MM.1S (cell line): ENCODE results near the gene ADGRD1.

Experiments used
- DNase-seq: peaks from one replicate; pipeline ENCODE4 v3.0.0-alpha.2; 2015
- H2AFZ ChIP-seq: fragments of 300-600 bp; sonication (generic); 2 replicates; pipeline ENCODE4 v1.6.0; 2016; ENCODE audit warnings: antibody characterized with exemption, low read length
- H3F3A ChIP-seq: fragments of 300-600 bp; sonication (generic); 2 replicates; pipeline ENCODE4 v1.6.1; 2016; ENCODE audit warnings: mild to moderate bottlenecking, antibody characterized with exemption, low read length, moderate library complexity, mixed read lengths; ENCODE audit not compliant: insufficient read depth
- H3K27ac ChIP-seq: fragments of 300-600 bp; sonication (generic); 2 replicates; pipeline ENCODE4 v1.5.1; 2016; ENCODE audit warnings: mild to moderate bottlenecking, low read length
- H3K27me3 ChIP-seq: fragments of 300-600 bp; sonication (generic); replicated peaks from 2 replicates; pipeline ENCODE4 v1.6.0; 2016; ENCODE audit warnings: low read length; ENCODE audit not compliant: insufficient read depth
- H3K36me3 ChIP-seq: fragments of 300-600 bp; sonication (generic); replicated peaks from 2 replicates; pipeline ENCODE4 v1.6.1; 2016; ENCODE audit warnings: mild to moderate bottlenecking, low read length, mixed read lengths; ENCODE audit not compliant: insufficient read depth
- H3K4me1 ChIP-seq: fragments of 300-600 bp; sonication (generic); 2 replicates; pipeline ENCODE4 v1.6.1; 2016; ENCODE audit warnings: low read length, mixed read lengths
- H3K4me2 ChIP-seq: fragments of 300-600 bp; sonication (generic); 2 replicates; pipeline ENCODE4 v1.6.0; 2016; ENCODE audit warnings: low read depth, low read length
- H3K4me3 ChIP-seq: fragments of 300-600 bp; sonication (generic); 2 replicates; pipeline ENCODE4 v1.5.1; 2016; ENCODE audit warnings: low read length, mixed read lengths
- H3K79me2 ChIP-seq: fragments of 300-600 bp; sonication (generic); 2 replicates; pipeline ENCODE4 v1.6.1; 2016; ENCODE audit warnings: mixed run types, low read length, mixed read lengths
- H3K9ac ChIP-seq: fragments of 300-600 bp; sonication (generic); 2 replicates; pipeline ENCODE4 v1.6.1; 2016; ENCODE audit warnings: low read length, mixed read lengths
- H3K9me2 ChIP-seq: fragments of 300-600 bp; sonication (generic); replicated peaks from 2 replicates; pipeline ENCODE4 v1.6.1; 2016; ENCODE audit warnings: mild to moderate bottlenecking, low read length, mixed read lengths; ENCODE audit not compliant: insufficient read depth
- H3K9me3 ChIP-seq: fragments of 300-600 bp; sonication (generic); replicated peaks from 2 replicates; pipeline ENCODE4 v1.6.1; 2016; ENCODE audit warnings: mild to moderate bottlenecking, low read length, mixed read lengths; ENCODE audit not compliant: insufficient read depth
- H4K20me1 ChIP-seq: fragments of 300-600 bp; sonication (generic); 2 replicates; pipeline ENCODE4 v1.6.1; 2016; ENCODE audit warnings: mild to moderate bottlenecking, low read length, moderate library complexity, mixed read lengths; ENCODE audit not compliant: insufficient read depth
- EZH2 ChIP-seq: fragments of 300-600 bp; sonication (generic); optimal IDR thresholded peaks from 2 replicates; pipeline ENCODE3; 2017; ENCODE audit warnings: low read depth, mild to moderate bottlenecking, antibody characterized with exemption, low read length, mixed read lengths
- EZH2phosphoT487 ChIP-seq: fragments of 300-600 bp; sonication (generic); IDR thresholded peaks from 2 replicates; pipeline ENCODE4 v1.6.1; 2018; ENCODE audit warnings: antibody characterized with exemption, low read length
- TF ChIP-seq, protein P1 (sequence below): fragments of 300-600 bp; sonication (generic); IDR thresholded peaks from 2 replicates; pipeline ENCODE4 v1.5.1; 2016; ENCODE audit warnings: antibody characterized with exemption, low read length, mixed read lengths

The ADGRD1 gene

DNA sequence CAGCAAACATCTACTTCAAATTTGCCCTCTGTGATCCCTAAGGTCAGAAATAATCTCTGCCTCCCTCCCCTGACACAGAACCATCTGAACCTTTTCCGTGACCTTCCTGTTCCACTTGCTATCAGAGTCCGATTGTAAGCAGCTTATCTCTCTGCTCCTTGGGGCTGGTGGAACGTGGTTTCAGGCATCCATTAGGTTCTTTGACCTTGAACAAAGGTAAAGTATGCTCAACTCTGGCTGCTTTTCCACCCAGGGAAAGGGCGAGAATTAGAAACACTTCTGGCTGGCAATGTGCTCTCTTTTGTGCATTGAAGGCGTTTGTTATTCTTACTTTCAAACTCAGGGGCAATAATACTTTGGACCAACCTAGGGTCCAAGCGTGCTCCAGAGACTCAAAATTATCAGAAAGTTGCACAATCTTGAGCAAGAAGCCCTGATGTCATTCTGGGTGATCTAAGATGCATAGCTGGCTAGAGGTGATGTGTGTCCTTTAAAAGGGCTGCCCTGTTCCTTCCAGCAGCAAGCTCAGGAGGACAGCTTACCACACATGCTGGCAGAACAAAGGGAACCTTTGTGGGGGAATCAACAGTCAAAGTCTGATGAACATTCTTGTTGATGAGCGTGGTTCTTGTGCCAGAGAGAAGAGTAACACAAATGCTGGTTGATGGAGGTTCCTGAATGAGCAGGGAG lies 29.8 kb downstream of the ADGRD1 start:
- Histone ChIP-seq H3K36me3 (no peaks in the 10 kb centered on the region), H3K4me1 (no peaks in the 10 kb centered on the region), H3K9me2 (no peaks in the 10 kb centered on the region), H3K79me2 (no peaks in the 10 kb centered on the region), H3K4me2 (no peak overlapping the region), H2AFZ (no peak overlapping the region), H3K9me3 (no peaks in the 10 kb centered on the region), H3K27ac (no peak overlapping the region), H3K9ac (no peak overlapping the region), H4K20me1 (no peaks in the 10 kb centered on the region), H3F3A (no peaks in the 10 kb centered on the region), H3K27me3 (peaks cover 7% of the 10 kb centered on the region; the same call in 1 of the 2 replicates), H3K4me3 (no peak overlapping the region)
- DNase-seq = no peak
- TF ChIP-seq, protein P1, sequence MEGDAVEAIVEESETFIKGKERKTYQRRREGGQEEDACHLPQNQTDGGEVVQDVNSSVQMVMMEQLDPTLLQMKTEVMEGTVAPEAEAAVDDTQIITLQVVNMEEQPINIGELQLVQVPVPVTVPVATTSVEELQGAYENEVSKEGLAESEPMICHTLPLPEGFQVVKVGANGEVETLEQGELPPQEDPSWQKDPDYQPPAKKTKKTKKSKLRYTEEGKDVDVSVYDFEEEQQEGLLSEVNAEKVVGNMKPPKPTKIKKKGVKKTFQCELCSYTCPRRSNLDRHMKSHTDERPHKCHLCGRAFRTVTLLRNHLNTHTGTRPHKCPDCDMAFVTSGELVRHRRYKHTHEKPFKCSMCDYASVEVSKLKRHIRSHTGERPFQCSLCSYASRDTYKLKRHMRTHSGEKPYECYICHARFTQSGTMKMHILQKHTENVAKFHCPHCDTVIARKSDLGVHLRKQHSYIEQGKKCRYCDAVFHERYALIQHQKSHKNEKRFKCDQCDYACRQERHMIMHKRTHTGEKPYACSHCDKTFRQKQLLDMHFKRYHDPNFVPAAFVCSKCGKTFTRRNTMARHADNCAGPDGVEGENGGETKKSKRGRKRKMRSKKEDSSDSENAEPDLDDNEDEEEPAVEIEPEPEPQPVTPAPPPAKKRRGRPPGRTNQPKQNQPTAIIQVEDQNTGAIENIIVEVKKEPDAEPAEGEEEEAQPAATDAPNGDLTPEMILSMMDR = no peak
- TF ChIP-seq EZH2phosphoT487 (no peak), EZH2 (no peak)

DNA sequence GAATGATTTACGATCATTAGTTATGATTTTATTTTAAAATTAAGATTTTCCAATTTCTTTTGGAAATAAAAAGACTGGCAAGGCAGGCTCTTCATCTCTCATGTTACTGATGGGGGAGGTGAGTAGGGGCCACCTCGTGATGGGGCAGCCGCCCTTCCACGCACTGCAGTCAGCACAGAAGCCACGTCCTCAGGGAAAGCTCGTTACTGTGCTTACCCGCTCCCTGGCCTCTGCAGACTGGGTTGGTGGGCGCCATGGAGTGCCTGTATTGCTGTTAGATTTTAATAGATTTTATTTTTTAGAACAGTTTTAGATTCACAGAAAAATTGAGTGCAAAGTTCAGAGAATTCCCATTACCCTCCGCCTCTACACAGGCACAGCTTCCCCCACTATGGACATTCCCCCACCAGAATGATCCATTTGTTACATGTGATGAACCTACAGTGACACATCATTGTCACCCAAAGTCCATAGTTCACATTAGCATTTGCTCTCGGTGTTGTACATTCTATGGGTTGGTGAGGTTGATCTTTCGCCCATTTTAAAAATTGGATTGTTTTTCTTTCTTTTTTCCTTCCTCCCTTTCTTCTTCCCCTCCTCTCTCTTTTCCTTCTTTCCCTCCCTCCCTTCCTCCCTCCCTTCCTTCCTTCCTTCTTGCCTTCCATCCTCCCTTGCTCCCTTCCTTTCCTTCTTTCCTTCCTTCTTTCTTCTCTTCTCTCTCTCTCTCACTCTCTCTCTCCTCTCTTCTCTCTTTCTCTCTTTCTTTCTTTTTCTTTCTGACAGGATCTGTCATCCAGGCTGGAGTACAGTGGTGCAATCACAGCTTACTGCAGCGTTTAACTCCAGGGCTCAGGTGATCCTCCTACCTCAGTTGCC lies 30.7 kb downstream of the ADGRD1 start:
- no peak for TF ChIP-seq EZH2
- no peak overlapping the region for H3K27ac ChIP-seq
- H2AFZ ChIP-seq = no peak overlapping the region
- peaks cover 7% of the 10 kb centered on the region; the same call in 1 of the 2 replicates for H3K27me3 ChIP-seq
- H3K9me2 ChIP-seq = no peaks in the 10 kb centered on the region
- H3K36me3 ChIP-seq = no peaks in the 10 kb centered on the region
- no peaks in the 10 kb centered on the region for H4K20me1 ChIP-seq
- H3K4me1 ChIP-seq = no peaks in the 10 kb centered on the region
- no peak overlapping the region for H3K9ac ChIP-seq
- H3K9me3 ChIP-seq = no peaks in the 10 kb centered on the region
- no peaks in the 10 kb centered on the region for H3F3A ChIP-seq
- no peak overlapping the region for H3K4me2 ChIP-seq
- no peak overlapping the region for H3K4me3 ChIP-seq
- no peaks in the 10 kb centered on the region for H3K79me2 ChIP-seq
- DNase-seq = no peak

DNA sequence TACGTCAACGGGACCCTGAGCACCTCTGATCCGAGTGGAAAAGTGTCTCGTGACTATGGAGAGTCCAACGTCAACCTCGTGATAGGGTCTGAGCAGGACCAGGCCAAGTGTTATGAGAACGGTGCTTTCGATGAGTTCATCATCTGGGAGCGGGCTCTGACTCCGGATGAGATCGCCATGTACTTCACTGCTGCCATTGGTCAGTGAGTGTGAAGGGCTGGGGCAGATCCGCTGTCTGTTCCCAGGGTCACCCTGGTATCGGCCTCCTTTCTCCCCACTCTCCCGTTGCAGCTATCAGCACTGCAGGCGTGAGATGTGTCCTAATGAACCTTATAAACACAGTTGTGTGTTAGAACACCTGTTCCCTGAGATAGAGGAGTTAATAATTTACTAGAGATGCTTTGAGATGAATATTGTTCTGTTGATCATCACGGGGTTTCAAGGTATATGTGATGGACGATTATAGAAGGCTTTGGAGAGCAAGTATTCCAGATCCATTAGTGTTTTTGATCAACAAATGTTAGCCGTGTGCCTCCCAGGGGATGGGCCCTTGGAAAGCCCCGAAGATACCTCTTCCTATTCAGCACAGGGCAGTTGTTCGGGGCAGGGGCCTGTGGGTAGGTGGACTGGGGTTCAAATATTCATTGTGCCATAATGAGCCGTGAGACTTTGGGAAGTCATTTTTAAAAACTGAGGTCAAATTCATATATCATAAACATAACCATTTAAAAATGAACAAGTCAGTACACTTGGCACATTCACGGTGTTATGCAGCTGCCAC lies 33.6 kb downstream of the ADGRD1 start:
- Histone ChIP-seq H4K20me1 (no peaks in the 10 kb centered on the region), H3K27ac (no peak overlapping the region), H3K9me3 (no peaks in the 10 kb centered on the region), H3K4me3 (no peak overlapping the region), H3K27me3 (no peaks in the 10 kb centered on the region), H3F3A (no peaks in the 10 kb centered on the region), H3K36me3 (no peaks in the 10 kb centered on the region), H2AFZ (no peak overlapping the region), H3K9me2 (no peaks in the 10 kb centered on the region), H3K79me2 (no peaks in the 10 kb centered on the region), H3K4me2 (no peak overlapping the region), H3K9ac (no peak overlapping the region), H3K4me1 (no peaks in the 10 kb centered on the region)
- DNase-seq = no peak
- TF ChIP-seq, protein P1 = no peak
- TF ChIP-seq EZH2 (no peak), EZH2phosphoT487 (no peak)
